HEK293 (cell line): Measurements from ENCODE around the gene TNFRSF21.

Experiments used
- CTCF ChIA-PET: fragments of 350-600 bp; formaldehyde crosslinking; extraction: SDS; loops from one replicate; lab custom pipeline; 2021; ENCODE audit warnings: antibody characterized with exemption; lab: Yijun Ruan, JAX
- POLR2A ChIA-PET: fragments of 300-600 bp; formaldehyde crosslinking; extraction: SDS; loops from one replicate; lab custom pipeline; 2020; ENCODE audit warnings: antibody characterized with exemption, inconsistent platforms; lab: Yijun Ruan, JAX
- H3K27ac ChIP-seq: fragments of 200-500 bp; sonication (Bioruptor generic); 2 replicates; pipeline ENCODE4 v1.5.1; 2014; ENCODE audit warnings: low read depth, low read length, control low read depth, inconsistent platforms; ENCODE audit errors: extremely low read depth
- H3K36me3 ChIP-seq, 2 experiments: fragments of 200-500 bp in 1 of 2; sonication (Bioruptor generic) in 1 of 2; 1 replicate in 1 of 2; 2 replicates in 1 of 2; pipeline ENCODE4 v1.5.1; 2014 to 2017; ENCODE audit warnings: inconsistent platforms in 2 of 2, low read length in 2 of 2; ENCODE audit not compliant: control insufficient read depth in 2 of 2, insufficient read depth in 1 of 2
- H3K4me1 ChIP-seq: fragments of 200-500 bp; sonication (Bioruptor generic); 2 replicates; pipeline ENCODE4 v1.5.1; 2014; ENCODE audit warnings: mild to moderate bottlenecking, low read length, inconsistent platforms; ENCODE audit not compliant: control insufficient read depth, insufficient read depth
- H3K4me3 ChIP-seq: 2 replicates; pipeline ENCODE4 v1.5.1; 2011; ENCODE audit warnings: low read depth, mild to moderate bottlenecking, control low read depth, low read length, moderate library complexity
- H3K9me3 ChIP-seq: fragments of 200-500 bp; sonication (Bioruptor generic); 2 replicates; pipeline ENCODE4 v1.5.1; 2014; ENCODE audit warnings: low read depth, low read length, inconsistent platforms; ENCODE audit not compliant: control insufficient read depth, insufficient read depth
- BCL11B ChIP-seq: fragments of 450-650 bp; formaldehyde crosslinking; IDR thresholded peaks from 2 replicates; pipeline ENCODE4 v1.5.1; 2016; ENCODE audit warnings: low read depth, missing biosample characterization, missing genetic modification characterization
- GFI1B ChIP-seq: fragments of 450-650 bp; formaldehyde crosslinking; IDR thresholded peaks from 2 replicates; pipeline ENCODE4 v1.5.1; 2016; ENCODE audit warnings: missing biosample characterization, missing genetic modification characterization
- GLI2 ChIP-seq: fragments of 450-650 bp; formaldehyde crosslinking; IDR thresholded peaks from 2 replicates; pipeline ENCODE4; 2017; ENCODE audit warnings: missing biosample characterization, missing genetic modification characterization, low read depth, borderline replicate concordance
- SCRT2 ChIP-seq: fragments of 450-650 bp; formaldehyde crosslinking; IDR thresholded peaks from 2 replicates; pipeline ENCODE4 v1.5.1; 2016; ENCODE audit warnings: missing biosample characterization, missing genetic modification characterization
- TCF7L2 ChIP-seq: IDR thresholded peaks from 2 replicates; pipeline ENCODE4 v1.6.1; 2011; ENCODE audit warnings: low read depth, mild to moderate bottlenecking, inconsistent platforms, low read length, moderate library complexity, borderline replicate concordance
- ZBTB17 ChIP-seq: fragments of 450-650 bp; formaldehyde crosslinking; IDR thresholded peaks from 2 replicates; pipeline ENCODE4 v1.5.1; 2016; ENCODE audit warnings: missing biosample characterization, missing genetic modification characterization
- ZFP37 ChIP-seq: fragments of 450-650 bp; formaldehyde crosslinking; IDR thresholded peaks from 2 replicates; pipeline ENCODE4 v1.5.1; 2016; ENCODE audit warnings: missing biosample characterization, missing genetic modification characterization
- ZFP69B ChIP-seq: fragments of 450-650 bp; formaldehyde crosslinking; IDR thresholded peaks from 2 replicates; pipeline ENCODE4 v1.5.1; 2016; ENCODE audit warnings: missing biosample characterization, missing genetic modification characterization
- ZNF140 ChIP-seq: fragments of 450-650 bp; formaldehyde crosslinking; IDR thresholded peaks from 2 replicates; pipeline ENCODE4 v1.5.1; 2016; ENCODE audit warnings: missing biosample characterization, missing genetic modification characterization
- ZNF157 ChIP-seq: fragments of 450-650 bp; formaldehyde crosslinking; IDR thresholded peaks from 2 replicates; pipeline ENCODE4 v1.5.1; 2016; ENCODE audit warnings: missing biosample characterization, missing genetic modification characterization
- ZNF184 ChIP-seq: fragments of 450-650 bp; IDR thresholded peaks from 2 replicates; pipeline ENCODE4 v1.5.1; 2018; ENCODE audit warnings: missing biosample characterization, mild to moderate bottlenecking, missing genetic modification characterization
- ZNF2 ChIP-seq: fragments of 450-650 bp; formaldehyde crosslinking; IDR thresholded peaks from 2 replicates; pipeline ENCODE4 v1.5.1; 2016; ENCODE audit warnings: missing biosample characterization, missing genetic modification characterization
- ZNF221 ChIP-seq: fragments of 450-650 bp; formaldehyde crosslinking; IDR thresholded peaks from 2 replicates; pipeline ENCODE4 v1.5.1; 2017; ENCODE audit warnings: missing biosample characterization, missing genetic modification characterization, borderline replicate concordance
- ZNF223 ChIP-seq: fragments of 450-650 bp; formaldehyde crosslinking; IDR thresholded peaks from 2 replicates; pipeline ENCODE4 v1.5.1; 2016; ENCODE audit warnings: missing biosample characterization, missing genetic modification characterization
- ZNF274 ChIP-seq, 2 experiments: fragments of 200-500 bp in 1 of 2; fragments of 450-650 bp in 1 of 2; sonication (Bioruptor generic) in 1 of 2; formaldehyde crosslinking in 1 of 2; IDR thresholded peaks; 2 replicates each; pipeline versions ENCODE4 v1.5.1 to v1.6.1; 2014 to 2016; ENCODE audit warnings: borderline replicate concordance in 1 of 2, inconsistent platforms in 1 of 2, low read length in 1 of 2, missing biosample characterization in 1 of 2, missing genetic modification characterization in 1 of 2
- ZNF391 ChIP-seq: fragments of 450-650 bp; formaldehyde crosslinking; IDR thresholded peaks from 2 replicates; pipeline ENCODE4 v1.5.1; 2016; ENCODE audit warnings: low read depth, missing biosample characterization, missing genetic modification characterization, borderline replicate concordance
- ZNF473 ChIP-seq: fragments of 450-650 bp; formaldehyde crosslinking; IDR thresholded peaks from 2 replicates; pipeline ENCODE4 v1.5.1; 2017; ENCODE audit warnings: missing biosample characterization, missing genetic modification characterization
- ZNF521 ChIP-seq: fragments of 450-650 bp; formaldehyde crosslinking; IDR thresholded peaks from 2 replicates; pipeline ENCODE4 v1.5.1; 2017; ENCODE audit warnings: missing biosample characterization, mild to moderate bottlenecking, missing genetic modification characterization
- ZNF596 ChIP-seq: fragments of 450-650 bp; IDR thresholded peaks from 2 replicates; pipeline ENCODE4 v1.5.0; 2018; ENCODE audit warnings: missing biosample characterization, mild to moderate bottlenecking, missing genetic modification characterization, moderate library complexity
- ZNF600 ChIP-seq: fragments of 450-650 bp; formaldehyde crosslinking; IDR thresholded peaks from 2 replicates; pipeline ENCODE4 v1.5.1; 2016; ENCODE audit warnings: missing biosample characterization, missing genetic modification characterization
- ZNF610 ChIP-seq: fragments of 450-650 bp; formaldehyde crosslinking; IDR thresholded peaks from 2 replicates; pipeline ENCODE4 v1.5.1; 2016; ENCODE audit warnings: missing biosample characterization, missing genetic modification characterization, borderline replicate concordance
- ZNF624 ChIP-seq: fragments of 450-650 bp; formaldehyde crosslinking; IDR thresholded peaks from 2 replicates; pipeline ENCODE4 v1.5.1; 2017; ENCODE audit warnings: missing biosample characterization, missing genetic modification characterization
- ZNF654 ChIP-seq: fragments of 450-650 bp; formaldehyde crosslinking; IDR thresholded peaks from 2 replicates; pipeline ENCODE4 v1.5.1; 2016; ENCODE audit warnings: low read depth, missing biosample characterization, missing genetic modification characterization
- ZSCAN16 ChIP-seq: fragments of 450-650 bp; formaldehyde crosslinking; IDR thresholded peaks from 2 replicates; pipeline ENCODE4 v1.5.1; 2016; ENCODE audit warnings: missing biosample characterization, missing genetic modification characterization
- TF ChIP-seq, protein P1 (sequence below): sonication (generic); formaldehyde crosslinking; IDR thresholded peaks from 2 replicates; pipeline ENCODE4 v1.8.1; 2022; ENCODE audit warnings: mild to moderate bottlenecking, moderate library complexity, missing genetic modification reagents
- TF ChIP-seq, protein P2 (sequence below): fragments of 450-650 bp; formaldehyde crosslinking; optimal IDR thresholded peaks from 2 replicates; pipeline ENCODE3; 2016; ENCODE audit warnings: missing biosample characterization, mild to moderate bottlenecking, missing genetic modification characterization
- TF ChIP-seq, protein P3 (sequence below): fragments of 450-650 bp; formaldehyde crosslinking; IDR thresholded peaks from 2 replicates; pipeline ENCODE4 v1.5.1; 2016; ENCODE audit warnings: missing biosample characterization, missing genetic modification characterization
- TF ChIP-seq, protein P4 (sequence below): fragments of 450-650 bp; formaldehyde crosslinking; IDR thresholded peaks from 2 replicates; pipeline ENCODE4 v1.5.1; 2017; ENCODE audit warnings: missing biosample characterization, missing genetic modification characterization
- TF ChIP-seq, protein P5 (sequence below): fragments of 450-650 bp; IDR thresholded peaks from 2 replicates; pipeline ENCODE4 v1.5.1; 2018; ENCODE audit warnings: missing biosample characterization, mild to moderate bottlenecking, missing genetic modification characterization

The TNFRSF21 gene

DNA sequence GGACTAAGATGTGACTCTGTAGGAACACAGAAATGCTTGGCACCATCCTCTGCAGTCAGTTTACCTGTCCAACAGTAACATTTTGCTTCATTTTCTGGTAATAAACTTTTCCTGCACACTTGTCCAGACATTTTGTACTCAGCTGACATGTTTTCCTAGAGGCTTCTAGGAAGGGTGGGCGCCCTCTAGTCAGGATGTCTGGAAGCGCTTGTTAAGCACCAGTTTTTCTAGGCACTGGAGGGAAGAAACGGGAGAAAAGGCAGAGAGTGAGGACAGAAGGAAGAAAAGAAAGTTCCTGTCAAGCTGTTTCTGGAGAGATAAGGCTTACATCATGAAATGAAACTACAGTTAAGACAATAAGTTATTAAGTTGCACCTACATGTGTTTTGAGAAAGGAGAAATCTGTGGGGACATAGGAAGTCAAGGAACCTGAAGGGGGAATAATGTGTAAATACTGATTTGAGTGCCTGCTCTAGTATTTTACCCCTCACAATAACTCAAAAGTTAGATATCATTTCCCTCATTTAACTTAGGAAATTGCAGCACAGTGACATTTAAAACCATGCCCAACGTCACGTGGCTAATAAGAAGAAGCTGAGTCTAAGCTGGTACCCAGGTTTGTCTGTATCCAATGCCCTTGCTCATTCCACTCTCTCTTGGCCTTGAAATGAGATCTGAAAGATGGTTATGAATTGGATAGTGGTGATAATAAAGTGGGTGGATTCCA is 42.7 kb upstream of the TNFRSF21 start:
- Histone ChIP-seq H3K9me3 (no peaks in the 10 kb centered on the region), H3K36me3 (no peaks in the 10 kb centered on the region), H3K4me3 (no peak overlapping the region), H3K4me1 (no peaks in the 10 kb centered on the region), H3K27ac (no peak overlapping the region)
- POLR2A ChIA-PET, result no interaction called here
- TF ChIP-seq GLI2 (tag by site-specific recombination) (no peak), ZBTB17 (no peak), ZNF624 (tag by site-specific recombination) (no peak), ZSCAN16 (tag by site-specific recombination) (no peak), ZNF473 (tag by site-specific recombination) (no peak), ZNF600 (tag by site-specific recombination) (no peak), ZNF223 (tag by site-specific recombination) (no peak), ZNF157 (tag by site-specific recombination) (no peak), SCRT2 (tag by site-specific recombination) (no peak), ZNF521 (no peak), ZNF596 (tag by site-specific recombination) (no peak), ZNF140 (tag by site-specific recombination) (no peak), ZFP69B (tag by site-specific recombination) (no peak), BCL11B (no peak), ZNF221 (tag by site-specific recombination) (no peak), GFI1B (no peak), ZNF654 (tag by site-specific recombination) (no peak)
- TF ChIP-seq, protein P1, sequence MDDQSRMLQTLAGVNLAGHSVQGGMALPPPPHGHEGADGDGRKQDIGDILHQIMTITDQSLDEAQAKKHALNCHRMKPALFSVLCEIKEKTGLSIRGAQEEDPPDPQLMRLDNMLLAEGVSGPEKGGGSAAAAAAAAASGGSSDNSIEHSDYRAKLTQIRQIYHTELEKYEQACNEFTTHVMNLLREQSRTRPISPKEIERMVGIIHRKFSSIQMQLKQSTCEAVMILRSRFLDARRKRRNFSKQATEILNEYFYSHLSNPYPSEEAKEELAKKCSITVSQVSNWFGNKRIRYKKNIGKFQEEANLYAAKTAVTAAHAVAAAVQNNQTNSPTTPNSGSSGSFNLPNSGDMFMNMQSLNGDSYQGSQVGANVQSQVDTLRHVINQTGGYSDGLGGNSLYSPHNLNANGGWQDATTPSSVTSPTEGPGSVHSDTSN (CRISPR knock-in tag), result no peak
- TF ChIP-seq, protein P2, sequence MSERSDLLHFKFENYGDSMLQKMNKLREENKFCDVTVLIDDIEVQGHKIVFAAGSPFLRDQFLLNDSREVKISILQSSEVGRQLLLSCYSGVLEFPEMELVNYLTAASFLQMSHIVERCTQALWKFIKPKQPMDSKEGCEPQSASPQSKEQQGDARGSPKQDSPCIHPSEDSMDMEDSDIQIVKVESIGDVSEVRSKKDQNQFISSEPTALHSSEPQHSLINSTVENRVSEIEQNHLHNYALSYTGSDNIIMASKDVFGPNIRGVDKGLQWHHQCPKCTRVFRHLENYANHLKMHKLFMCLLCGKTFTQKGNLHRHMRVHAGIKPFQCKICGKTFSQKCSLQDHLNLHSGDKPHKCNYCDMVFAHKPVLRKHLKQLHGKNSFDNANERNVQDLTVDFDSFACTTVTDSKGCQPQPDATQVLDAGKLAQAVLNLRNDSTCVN (tag by site-specific recombination), result no peak
- TF ChIP-seq, protein P3, sequence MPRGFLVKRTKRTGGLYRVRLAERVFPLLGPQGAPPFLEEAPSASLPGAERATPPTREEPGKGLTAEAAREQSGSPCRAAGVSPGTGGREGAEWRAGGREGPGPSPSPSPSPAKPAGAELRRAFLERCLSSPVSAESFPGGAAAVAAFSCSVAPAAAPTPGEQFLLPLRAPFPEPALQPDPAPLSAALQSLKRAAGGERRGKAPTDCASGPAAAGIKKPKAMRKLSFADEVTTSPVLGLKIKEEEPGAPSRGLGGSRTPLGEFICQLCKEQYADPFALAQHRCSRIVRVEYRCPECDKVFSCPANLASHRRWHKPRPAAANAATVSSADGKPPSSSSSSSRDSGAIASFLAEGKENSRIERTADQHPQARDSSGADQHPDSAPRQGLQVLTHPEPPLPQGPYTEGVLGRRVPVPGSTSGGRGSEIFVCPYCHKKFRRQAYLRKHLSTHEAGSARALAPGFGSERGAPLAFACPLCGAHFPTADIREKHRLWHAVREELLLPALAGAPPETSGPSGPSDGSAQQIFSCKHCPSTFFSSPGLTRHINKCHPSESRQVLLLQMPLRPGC (tag by site-specific recombination), result no peak
- CTCF ChIA-PET, result interaction anchor here (0.7 to 1.3 kb wide), 4 partner anchors 9 to 323 kb away, joined by 3 to 4 read pairs (median 3); partner anchors contain the start of gene TNFRSF21

DNA sequence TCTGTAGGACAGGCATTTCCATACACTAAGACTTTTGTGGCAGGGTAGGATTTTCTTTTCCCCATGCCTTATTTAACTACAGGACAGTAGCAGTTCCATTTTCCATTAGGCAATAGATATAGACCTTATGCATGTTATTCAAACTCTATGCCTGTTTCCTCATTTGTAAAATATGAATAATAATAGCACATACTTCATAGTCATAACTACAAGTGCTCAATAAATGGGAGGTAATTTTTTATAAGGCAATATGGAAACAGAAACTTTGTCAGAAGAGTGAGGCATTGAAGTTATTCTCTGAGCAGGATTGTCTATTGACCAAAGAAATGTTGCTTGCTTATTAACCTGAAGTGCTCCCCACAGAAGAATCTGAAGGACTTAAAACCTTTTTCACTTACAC is 41.9 kb upstream of the TNFRSF21 start:
- H3K4me3 ChIP-seq, result no peak overlapping the region
- TF ChIP-seq ZNF274 (IDR thresholded peaks at IDR 0.05; ENCODE audit: low read length) (no peak), ZNF274 (tag by site-specific recombination; IDR thresholded peaks at IDR 0.05; ENCODE audit: borderline replicate concordance) (no peak), ZNF2 (tag by site-specific recombination) (no peak), ZNF473 (tag by site-specific recombination) (no peak), ZNF184 (tag by site-specific recombination) (no peak), ZFP37 (tag by site-specific recombination) (no peak), ZNF610 (tag by site-specific recombination) (no peak), TCF7L2 (no peak), ZNF391 (tag by site-specific recombination) (no peak)
- TF ChIP-seq, protein P4, sequence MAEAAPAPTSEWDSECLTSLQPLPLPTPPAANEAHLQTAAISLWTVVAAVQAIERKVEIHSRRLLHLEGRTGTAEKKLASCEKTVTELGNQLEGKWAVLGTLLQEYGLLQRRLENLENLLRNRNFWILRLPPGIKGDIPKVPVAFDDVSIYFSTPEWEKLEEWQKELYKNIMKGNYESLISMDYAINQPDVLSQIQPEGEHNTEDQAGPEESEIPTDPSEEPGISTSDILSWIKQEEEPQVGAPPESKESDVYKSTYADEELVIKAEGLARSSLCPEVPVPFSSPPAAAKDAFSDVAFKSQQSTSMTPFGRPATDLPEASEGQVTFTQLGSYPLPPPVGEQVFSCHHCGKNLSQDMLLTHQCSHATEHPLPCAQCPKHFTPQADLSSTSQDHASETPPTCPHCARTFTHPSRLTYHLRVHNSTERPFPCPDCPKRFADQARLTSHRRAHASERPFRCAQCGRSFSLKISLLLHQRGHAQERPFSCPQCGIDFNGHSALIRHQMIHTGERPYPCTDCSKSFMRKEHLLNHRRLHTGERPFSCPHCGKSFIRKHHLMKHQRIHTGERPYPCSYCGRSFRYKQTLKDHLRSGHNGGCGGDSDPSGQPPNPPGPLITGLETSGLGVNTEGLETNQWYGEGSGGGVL (tag by site-specific recombination), result no peak
- TF ChIP-seq, protein P5, sequence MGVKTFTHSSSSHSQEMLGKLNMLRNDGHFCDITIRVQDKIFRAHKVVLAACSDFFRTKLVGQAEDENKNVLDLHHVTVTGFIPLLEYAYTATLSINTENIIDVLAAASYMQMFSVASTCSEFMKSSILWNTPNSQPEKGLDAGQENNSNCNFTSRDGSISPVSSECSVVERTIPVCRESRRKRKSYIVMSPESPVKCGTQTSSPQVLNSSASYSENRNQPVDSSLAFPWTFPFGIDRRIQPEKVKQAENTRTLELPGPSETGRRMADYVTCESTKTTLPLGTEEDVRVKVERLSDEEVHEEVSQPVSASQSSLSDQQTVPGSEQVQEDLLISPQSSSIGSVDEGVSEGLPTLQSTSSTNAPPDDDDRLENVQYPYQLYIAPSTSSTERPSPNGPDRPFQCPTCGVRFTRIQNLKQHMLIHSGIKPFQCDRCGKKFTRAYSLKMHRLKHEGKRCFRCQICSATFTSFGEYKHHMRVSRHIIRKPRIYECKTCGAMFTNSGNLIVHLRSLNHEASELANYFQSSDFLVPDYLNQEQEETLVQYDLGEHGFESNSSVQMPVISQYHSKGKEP, result no peak

More for the DNA sequence above, 41.9 kb upstream of the TNFRSF21 start:
- Histone ChIP-seq H3K27ac (no peak overlapping the region), H3K4me1 (no peaks in the 10 kb centered on the region), H3K9me3 (no peaks in the 10 kb centered on the region), H3K36me3 (no peaks in the 10 kb centered on the region)
- ChIA-PET POLR2A (no interaction called here), CTCF (interaction anchor here (0.6 kb wide), 1 partner anchor 122 kb away, joined by 3 read pairs; no protein-coding TSS in a partner anchor)
